Stimulated activated effector memory CD8-positive, alpha-beta T cell treated with anti-CD3 and anti-CD28 coated beads, Interleukin-12 subunit alpha, Interleukin-12 subunit beta, amount 100 ng/mL, for 72 hours (primary cell): ENCODE measurements around the gene STARD9.
"Not testable (repeated sequence)": the region's sequence is repeated elsewhere in the genome, so short reads cannot be mapped to it uniquely, and the experiment has no call there.

Experiments
- ATAC-seq: fragments of 150-1000 bp; cut with Tn5 transposase; 2 replicates; pipeline ENCODE4 v1.10.0; 2021
- DNase-seq, 2 donors: peaks; one replicate each; pipeline ENCODE4 v3.0.0; 2021 to 2022; ENCODE audit warnings: low spot score in 2 of 2
- H3K27ac Mint-ChIP-seq: one replicate; pipeline ENCODE4 v1.8.0; 2022; ENCODE audit warnings: mild to moderate bottlenecking, mixed read lengths
- H3K36me3 Mint-ChIP-seq: one replicate; pipeline ENCODE4 v1.8.0; 2022; ENCODE audit warnings: mild to moderate bottlenecking, mixed read lengths
- H3K4me1 Mint-ChIP-seq: one replicate; pipeline ENCODE4 v1.8.0; 2022; ENCODE audit warnings: mixed read lengths
- H3K4me3 Mint-ChIP-seq: one replicate; pipeline ENCODE4 v1.8.0; 2022; ENCODE audit warnings: mild to moderate bottlenecking, mixed read lengths
- H3K9me3 Mint-ChIP-seq: one replicate; pipeline ENCODE4 v1.8.0; 2022; ENCODE audit warnings: mixed read lengths

STARD9 gene

DNA sequence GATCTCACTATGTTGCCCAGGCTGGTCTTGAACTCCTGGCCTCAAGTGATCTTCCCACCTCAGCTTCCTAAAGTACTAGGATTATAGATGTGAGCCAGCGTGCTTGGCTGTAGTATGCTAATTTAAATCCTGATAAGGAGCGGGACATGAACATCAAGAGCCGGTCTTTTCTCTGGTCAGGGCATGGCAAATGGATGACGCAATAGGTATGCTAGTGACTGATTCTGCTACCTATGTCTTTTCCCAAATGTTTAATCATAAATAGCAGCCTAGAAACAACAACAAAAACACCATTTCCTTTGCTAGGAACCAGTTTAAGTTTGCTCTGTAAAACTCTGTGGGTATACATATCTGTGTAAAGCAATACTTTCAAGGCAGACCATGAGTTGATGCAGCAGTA lies 64.7 kb downstream of the STARD9 start:
- no peak overlapping the region for H3K27ac Mint-ChIP-seq
- H3K4me1 Mint-ChIP-seq, result no peaks in the 10 kb centered on the region
- H3K9me3 Mint-ChIP-seq, result no peaks in the 10 kb centered on the region
- DNase-seq, result no peak
- no peak overlapping the region for H3K4me3 Mint-ChIP-seq
- ATAC-seq, result no peak
- H3K36me3 Mint-ChIP-seq, result peaks cover 14% of the 10 kb centered on the region

DNA sequence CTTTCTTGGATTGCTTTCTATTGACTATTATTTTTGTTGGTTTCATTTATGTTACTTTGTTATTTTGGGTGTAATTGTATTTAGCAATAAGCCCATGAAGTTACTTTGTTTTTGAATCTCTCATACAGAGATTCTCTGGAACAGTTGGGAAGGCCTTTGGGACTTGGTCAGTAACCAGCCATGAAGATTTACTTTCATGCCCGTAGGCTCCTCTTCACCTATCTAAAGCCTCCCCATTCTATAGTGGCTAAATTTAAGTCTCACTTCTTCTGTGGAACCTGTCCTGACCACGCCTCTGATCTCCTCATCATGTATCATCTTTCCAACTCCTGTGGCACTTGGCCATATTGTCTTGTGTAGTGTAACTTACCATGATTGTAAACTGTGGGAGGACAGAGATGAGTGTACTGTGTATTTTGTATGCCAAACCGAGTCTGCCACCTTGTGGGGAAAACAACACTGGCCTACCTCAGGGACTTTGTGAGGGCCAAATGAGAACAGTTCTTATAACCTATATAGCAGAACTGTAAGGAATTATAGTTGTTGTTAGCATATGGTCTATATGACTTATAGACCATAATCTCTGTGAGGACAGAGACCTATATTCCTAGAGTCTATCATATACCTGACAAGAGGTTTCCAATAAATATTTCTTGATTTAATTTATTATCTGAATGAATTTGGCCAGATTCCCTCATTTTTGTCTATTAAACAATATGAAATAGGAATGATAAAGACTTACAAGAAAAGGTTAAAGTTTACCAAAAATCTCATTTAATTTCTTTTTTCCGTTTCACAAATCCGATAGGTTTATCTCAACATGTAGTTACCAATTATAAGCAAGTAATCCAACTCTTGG lies 75.0 kb downstream of the STARD9 start:
- ATAC-seq (peak; percentile 100), DNase-seq (peak; percentile 30 to 73)
- Mint-ChIP-seq H3K27ac (no peak overlapping the region), H3K4me1 (peaks cover 13% of the 10 kb centered on the region), H3K9me3 (no peaks in the 10 kb centered on the region), H3K4me3 (no peak overlapping the region), H3K36me3 (peaks cover 13% of the 10 kb centered on the region)

DNA sequence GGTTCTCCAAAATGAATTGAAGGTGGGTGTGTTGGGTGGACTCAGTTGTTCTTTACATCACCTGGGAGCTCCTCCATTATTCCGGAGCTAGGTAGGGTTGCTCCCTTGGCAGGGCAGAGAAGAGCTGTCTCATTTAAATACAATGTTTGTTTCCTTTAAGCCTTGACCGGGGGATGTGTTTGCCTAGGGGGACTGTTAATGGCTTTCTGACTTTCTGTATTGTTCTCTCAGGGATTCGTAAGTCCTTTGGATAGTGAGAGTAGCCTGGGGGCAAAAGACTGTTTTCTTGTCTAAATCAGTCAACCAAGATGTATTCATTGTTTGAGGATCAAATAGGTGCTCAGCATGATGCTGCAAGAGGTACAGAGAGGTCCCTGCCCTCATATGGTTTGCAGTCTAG lies 90.4 kb downstream of the STARD9 start:
- H3K27ac Mint-ChIP-seq, result no peak overlapping the region
- ATAC-seq (no peak), DNase-seq (peak in 1 of 2 donors; percentile 33)
- H3K4me1 Mint-ChIP-seq, result no peaks in the 10 kb centered on the region
- no peaks in the 10 kb centered on the region for H3K36me3 Mint-ChIP-seq
- no peaks in the 10 kb centered on the region for H3K9me3 Mint-ChIP-seq
- no peak overlapping the region for H3K4me3 Mint-ChIP-seq

DNA sequence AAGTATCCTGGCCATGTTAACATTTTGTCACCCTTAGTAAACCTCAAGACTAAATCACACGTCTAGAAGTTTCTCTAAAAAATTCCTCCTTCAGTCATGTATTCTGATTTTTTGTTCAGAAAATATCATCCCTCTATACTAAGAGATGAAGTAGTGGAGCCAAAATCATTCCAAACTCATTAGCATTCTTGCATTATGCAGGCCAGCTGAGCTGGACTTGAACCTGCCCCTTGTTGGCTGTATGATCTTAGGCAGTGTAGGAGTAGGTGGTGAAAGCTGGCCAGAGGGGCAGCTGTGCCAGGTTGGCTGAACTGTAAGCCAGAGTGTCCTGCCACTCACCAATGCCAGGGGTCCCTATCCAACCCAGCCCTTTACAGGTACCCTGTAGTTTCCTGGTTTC lies 92.4 kb downstream of the STARD9 start:
- H3K4me3 Mint-ChIP-seq, result no peak overlapping the region
- no peaks in the 10 kb centered on the region for H3K36me3 Mint-ChIP-seq
- no peaks in the 10 kb centered on the region for H3K9me3 Mint-ChIP-seq
- DNase-seq (no peak), ATAC-seq (no peak)
- no peaks in the 10 kb centered on the region for H3K4me1 Mint-ChIP-seq
- no peak overlapping the region for H3K27ac Mint-ChIP-seq

DNA sequence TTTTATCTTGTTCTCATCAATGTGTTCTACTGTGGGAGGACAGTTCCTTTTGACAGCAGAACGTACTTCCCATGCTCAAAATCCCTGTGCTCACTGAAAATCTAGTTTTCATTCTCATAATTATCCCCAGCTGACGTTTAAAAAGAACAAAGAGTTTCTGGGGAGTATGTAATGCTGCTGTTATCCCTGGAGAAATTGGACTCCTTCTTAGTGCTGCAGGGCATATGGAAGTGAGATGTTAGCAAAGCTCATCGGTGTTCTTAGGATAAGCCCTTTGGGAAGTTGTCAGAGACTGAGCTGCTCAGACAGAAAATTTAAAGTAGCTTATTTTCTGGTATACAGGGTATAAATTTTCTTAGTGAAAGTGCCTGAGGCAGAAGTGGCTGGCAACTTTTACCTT lies 95.0 kb downstream of the STARD9 start:
- no peaks in the 10 kb centered on the region for H3K36me3 Mint-ChIP-seq

DNA sequence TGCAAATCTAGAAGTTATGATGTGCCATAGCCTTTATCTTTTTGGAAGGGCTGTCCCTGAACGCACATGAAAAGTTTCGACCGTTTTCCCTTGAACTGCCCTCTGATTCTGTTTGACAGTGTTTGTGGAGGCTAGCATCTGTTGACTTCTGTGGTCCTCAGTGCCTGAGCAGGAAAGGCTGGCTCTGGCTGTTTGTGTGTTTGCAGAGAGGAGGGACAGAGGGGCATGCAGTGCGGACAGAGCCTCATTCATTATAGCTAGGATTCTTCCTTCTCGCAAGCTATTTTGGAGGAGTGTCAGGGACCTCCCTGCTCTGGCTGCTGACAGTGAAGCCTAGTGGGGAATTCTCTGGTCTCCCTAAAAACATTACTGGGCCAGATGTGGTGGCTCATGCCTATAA lies 97.0 kb downstream of the STARD9 start:
- Mint-ChIP-seq H3K36me3 (peaks cover 11% of the 10 kb centered on the region), H3K27ac (no peak overlapping the region), H3K9me3 (no peaks in the 10 kb centered on the region), H3K4me1 (no peaks in the 10 kb centered on the region), H3K4me3 (no peak overlapping the region)
- ATAC-seq (no peak), DNase-seq (no peak)

More for the DNA sequence above, 95.0 kb downstream of the STARD9 start:
- Mint-ChIP-seq H3K27ac (peak overlapping the region; percentile 32), H3K4me1 (no peaks in the 10 kb centered on the region), H3K9me3 (no peaks in the 10 kb centered on the region), H3K4me3 (no peak overlapping the region)
- DNase-seq (peak in 1 of 2 donors; percentile 23), ATAC-seq (no peak)

DNA sequence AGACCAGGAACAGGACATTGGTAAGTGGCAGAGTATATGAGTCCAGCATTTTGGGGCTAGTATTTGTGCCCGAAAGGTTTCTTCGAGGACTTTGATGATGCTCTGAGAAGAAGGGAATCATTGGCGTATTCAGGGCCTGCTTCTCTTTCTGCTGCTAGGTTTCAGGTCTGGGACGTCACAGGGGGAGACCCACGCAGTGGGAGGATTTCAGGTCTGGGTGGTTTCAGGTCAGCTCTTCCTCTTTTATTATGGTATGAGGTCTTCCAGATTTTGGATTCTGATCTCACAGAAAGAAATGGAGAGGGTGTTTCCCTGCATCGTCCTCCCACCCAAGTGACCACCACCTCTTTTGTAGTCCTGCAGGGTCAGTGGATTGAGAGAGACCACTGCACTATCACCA lies 99.1 kb downstream of the STARD9 start:
- Mint-ChIP-seq H3K27ac (no peak overlapping the region), H3K4me3 (no peak overlapping the region), H3K9me3 (no peaks in the 10 kb centered on the region), H3K4me1 (no peaks in the 10 kb centered on the region), H3K36me3 (peaks cover 13% of the 10 kb centered on the region)
- ATAC-seq (no peak), DNase-seq (no peak)

DNA sequence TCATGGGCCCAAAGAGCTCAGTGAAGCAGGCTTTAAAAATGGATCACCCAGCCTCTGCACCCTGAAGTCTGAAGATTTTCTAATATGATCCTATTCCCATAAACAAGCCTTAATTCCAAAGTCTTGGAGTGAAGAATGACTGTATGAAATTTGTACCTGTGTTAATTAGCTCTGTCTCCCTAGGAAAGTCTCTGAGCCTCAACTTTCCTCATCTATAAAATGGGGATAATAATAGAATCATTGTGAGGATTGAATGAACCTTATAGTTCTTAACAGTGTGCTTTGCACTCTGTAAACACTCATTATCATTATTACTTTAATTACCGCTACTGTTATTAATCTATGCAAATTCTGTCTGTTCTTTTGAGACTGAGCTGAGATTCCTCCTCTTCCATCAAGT lies 99.6 kb downstream of the STARD9 start:
- Mint-ChIP-seq H3K27ac (no peak overlapping the region), H3K9me3 (no peaks in the 10 kb centered on the region), H3K4me1 (peaks cover 4% of the 10 kb centered on the region), H3K36me3 (peaks cover 16% of the 10 kb centered on the region), H3K4me3 (no peak overlapping the region)
- DNase-seq (no peak), ATAC-seq (no peak)

DNA sequence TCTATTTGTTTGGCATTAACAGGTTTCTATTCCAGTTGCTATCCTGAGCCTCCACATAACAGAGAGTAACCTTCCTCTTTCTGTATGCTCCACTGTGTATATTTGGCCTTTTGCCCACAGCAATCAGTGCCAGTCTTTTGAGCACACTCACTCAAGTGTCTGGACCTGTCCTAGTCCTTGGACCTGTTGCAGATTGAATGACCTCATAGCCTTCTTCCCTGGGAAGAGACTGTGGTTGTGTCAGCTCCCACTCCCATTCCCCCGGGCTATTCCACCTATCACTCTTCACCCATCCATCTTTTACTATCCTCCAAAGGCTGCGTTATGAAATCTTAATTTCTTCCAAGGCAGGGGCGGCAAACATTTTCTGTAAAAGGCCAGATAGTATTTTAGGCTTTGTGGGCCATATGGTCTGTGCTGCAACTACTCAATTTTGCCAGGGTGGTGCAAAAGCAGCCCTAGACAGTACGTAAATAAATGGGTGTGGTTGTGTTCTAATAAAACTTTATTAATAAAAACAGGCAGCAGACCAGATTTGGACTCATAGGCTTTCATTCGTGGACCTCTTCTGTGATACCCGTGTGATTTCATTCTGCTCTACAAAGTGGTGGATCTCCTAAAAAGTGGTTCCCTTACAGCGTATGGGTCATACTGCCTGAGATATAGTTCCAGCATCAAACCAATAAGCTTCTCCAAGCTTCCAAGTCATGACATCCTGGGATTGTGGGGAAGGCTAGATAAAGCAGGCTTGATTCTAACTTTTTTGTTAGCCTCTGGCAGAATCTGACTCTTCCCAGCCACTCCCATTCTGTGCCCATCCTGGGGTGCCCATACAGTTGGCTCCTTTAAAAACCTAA lies 104.1 kb downstream of the STARD9 start:
- Mint-ChIP-seq H3K9me3 (no peaks in the 10 kb centered on the region), H3K4me1 (peaks cover 5% of the 10 kb centered on the region), H3K4me3 (no peak overlapping the region), H3K36me3 (peaks cover 48% of the 10 kb centered on the region), H3K27ac (peak overlapping the region; percentile 46)
- ATAC-seq, result no peak
- no peak for DNase-seq

DNA sequence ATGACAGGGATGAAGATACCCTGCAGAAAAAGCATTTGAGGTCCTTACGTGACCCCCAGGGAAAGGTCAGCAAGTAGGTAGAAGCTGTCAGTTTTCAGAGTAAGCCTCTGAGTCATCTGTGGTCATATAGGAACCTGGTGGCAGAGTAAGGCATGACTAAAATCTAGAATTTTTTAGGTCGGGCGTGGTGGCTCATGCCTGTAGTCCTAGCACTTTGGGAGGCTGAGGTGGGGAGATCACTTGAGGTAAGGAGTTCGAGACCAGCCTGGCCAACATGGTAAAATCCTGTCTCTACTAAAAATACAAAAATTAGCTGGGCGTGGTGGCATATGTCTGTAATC lies 104.7 kb downstream of the STARD9 start:
- not testable (repeated sequence) for H3K4me3 Mint-ChIP-seq, H3K4me1 Mint-ChIP-seq, H3K9me3 Mint-ChIP-seq
- ATAC-seq (peak; percentile 99), DNase-seq (peak; percentile 13 to 64)
- peaks cover 48% of the 10 kb centered on the region for H3K36me3 Mint-ChIP-seq
- H3K27ac Mint-ChIP-seq, result peak overlapping the region; percentile 46

DNA sequence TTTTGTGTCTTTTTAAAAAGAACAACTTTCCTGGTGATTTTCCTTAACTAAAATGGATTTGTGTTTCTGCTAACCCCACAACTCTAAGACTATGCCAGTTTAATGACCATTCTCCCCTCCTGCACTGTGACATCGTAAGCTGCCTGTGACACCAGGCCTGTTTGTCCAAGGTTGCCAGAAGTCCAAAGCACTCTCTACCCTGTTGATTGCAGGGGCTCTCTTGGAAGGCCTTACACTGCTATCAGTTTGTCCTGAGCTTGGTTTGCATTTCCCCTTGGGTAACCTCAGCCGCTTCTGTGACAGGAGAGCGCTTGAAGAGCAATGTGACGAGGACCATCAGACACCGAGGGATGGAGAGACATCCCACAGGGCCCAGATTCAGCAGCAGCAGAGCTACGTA lies 105.7 kb downstream of the STARD9 start:
- no peak overlapping the region for H3K27ac Mint-ChIP-seq
- peaks cover 46% of the 10 kb centered on the region for H3K36me3 Mint-ChIP-seq
- H3K4me3 Mint-ChIP-seq, result no peak overlapping the region
- no peaks in the 10 kb centered on the region for H3K9me3 Mint-ChIP-seq
- ATAC-seq (no peak), DNase-seq (no peak)
- peaks cover 5% of the 10 kb centered on the region for H3K4me1 Mint-ChIP-seq

DNA sequence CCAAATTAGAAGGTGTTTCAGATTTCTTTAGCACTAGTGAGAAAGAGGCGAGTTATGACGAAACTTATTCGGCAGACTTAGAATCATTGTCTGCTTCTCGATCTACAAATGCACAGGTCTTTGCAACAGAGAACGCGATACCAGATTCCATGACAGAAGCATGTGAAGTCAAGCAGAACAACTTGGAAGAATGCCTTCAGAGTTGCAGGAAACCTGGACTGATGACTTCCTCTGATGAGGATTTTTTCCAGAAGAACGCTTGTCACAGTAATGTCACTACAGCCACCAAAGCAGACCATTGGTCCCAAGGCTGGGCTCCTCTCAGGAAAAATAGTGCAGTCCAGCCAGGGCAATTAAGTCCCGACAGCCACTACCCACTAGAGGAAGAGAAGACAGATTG lies 110.9 kb downstream of the STARD9 start:
- Mint-ChIP-seq H3K4me1 (peaks cover 10% of the 10 kb centered on the region), H3K36me3 (peaks cover 24% of the 10 kb centered on the region), H3K4me3 (no peak overlapping the region), H3K9me3 (no peaks in the 10 kb centered on the region), H3K27ac (no peak overlapping the region)
- DNase-seq, result no peak
- ATAC-seq, result no peak

DNA sequence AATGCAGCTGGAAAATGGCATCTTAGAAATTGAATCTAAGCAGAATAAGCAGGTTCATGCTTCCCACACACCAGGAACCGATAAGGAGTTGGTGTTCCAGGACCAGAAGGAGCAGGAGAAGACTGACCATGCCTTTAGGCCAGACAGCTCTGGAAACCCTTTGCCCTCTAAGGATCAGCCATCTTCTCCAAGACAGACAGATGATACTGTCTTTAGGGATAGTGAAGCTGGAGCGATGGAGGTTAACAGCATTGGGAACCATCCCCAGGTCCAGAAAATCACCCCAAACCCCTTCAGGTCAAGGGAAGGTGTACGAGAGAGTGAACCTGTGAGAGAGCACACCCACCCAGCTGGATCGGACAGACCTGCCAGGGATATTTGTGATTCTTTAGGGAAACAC lies 112.3 kb downstream of the STARD9 start:
- Mint-ChIP-seq H3K27ac (no peak overlapping the region), H3K36me3 (peaks cover 19% of the 10 kb centered on the region), H3K4me1 (peaks cover 16% of the 10 kb centered on the region), H3K4me3 (no peak overlapping the region), H3K9me3 (no peaks in the 10 kb centered on the region)
- ATAC-seq (no peak), DNase-seq (no peak)

DNA sequence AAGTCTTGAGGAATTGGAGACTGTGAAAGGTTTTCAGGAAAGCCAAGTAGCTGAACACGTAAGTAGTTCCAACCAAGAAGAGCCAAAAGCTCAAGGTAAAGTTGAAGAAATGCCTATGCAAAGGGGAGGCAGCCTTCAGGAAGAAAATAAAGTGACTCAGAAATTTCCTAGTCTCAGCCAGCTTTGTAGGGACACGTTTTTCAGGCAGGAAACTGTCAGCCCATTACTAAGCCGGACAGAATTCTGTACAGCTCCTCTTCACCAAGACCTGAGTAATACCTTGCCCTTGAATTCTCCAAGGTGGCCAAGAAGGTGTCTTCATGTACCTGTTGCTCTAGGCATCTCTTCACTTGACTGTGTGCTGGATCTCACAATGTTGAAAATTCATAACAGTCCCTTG lies 112.9 kb downstream of the STARD9 start:
- no peaks in the 10 kb centered on the region for H3K9me3 Mint-ChIP-seq
- DNase-seq (no peak), ATAC-seq (no peak)
- H3K4me1 Mint-ChIP-seq, result peaks cover 16% of the 10 kb centered on the region
- no peak overlapping the region for H3K27ac Mint-ChIP-seq
- H3K36me3 Mint-ChIP-seq, result peaks cover 15% of the 10 kb centered on the region
- no peak overlapping the region for H3K4me3 Mint-ChIP-seq

DNA sequence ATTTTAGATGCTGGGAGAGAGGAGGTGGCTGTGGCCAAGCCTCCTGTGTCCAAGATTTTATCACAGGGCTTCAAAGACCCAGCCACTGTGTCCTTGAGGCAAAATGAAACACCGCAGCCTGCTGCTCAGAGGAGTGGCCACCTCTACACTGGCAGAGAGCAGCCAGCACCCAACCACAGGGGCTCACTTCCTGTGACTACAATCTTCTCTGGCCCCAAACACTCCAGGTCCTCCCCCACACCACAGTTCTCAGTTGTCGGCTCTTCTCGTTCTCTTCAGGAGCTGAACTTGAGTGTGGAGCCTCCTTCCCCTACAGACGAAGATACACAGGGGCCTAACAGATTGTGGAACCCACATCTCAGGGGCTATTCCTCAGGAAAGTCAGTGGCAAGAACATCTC lies 115.9 kb downstream of the STARD9 start:
- Mint-ChIP-seq H3K9me3 (no peaks in the 10 kb centered on the region), H3K4me3 (no peak overlapping the region), H3K36me3 (peaks cover 11% of the 10 kb centered on the region), H3K4me1 (peaks cover 16% of the 10 kb centered on the region), H3K27ac (peak overlapping the region; percentile 85)
- DNase-seq, result no peak
- ATAC-seq, result peak; percentile 87

DNA sequence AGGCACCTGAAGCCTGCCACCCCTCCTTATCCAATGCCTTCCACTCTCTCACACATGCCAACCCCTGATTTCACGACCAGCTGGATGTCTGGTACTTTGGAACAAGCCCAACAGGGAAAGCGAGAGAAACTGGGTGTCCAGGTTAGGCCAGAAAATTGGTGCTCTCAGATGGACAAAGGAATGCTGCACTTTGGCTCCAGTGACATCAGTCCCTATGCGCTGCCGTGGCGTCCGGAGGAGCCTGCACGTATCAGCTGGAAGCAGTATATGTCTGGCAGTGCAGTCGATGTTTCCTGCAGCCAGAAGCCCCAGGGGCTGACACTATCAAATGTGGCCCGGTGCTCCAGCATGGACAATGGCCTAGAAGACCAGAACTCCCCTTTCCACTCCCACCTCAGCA lies 116.4 kb downstream of the STARD9 start:
- Mint-ChIP-seq H3K36me3 (peaks cover 11% of the 10 kb centered on the region), H3K27ac (peak overlapping the region; percentile 85)
- ATAC-seq, result no peak

More for the DNA sequence above, 116.4 kb downstream of the STARD9 start:
- DNase-seq, result no peak
- Mint-ChIP-seq H3K4me1 (peaks cover 16% of the 10 kb centered on the region), H3K9me3 (no peaks in the 10 kb centered on the region), H3K4me3 (no peak overlapping the region)
